OCI-LY7 (cell line): Measurements from ENCODE around the gene CERS6.

ENCODE experiments used
- CTCF ChIP-seq: fragments of 200-600 bp; sonication (generic); conservative IDR thresholded peaks from 2 replicates; pipeline ENCODE4 v1.5.1; 2014; ENCODE audit warnings: mild to moderate bottlenecking, antibody characterized with exemption, low read length, moderate library complexity, mixed read lengths
- EZH2phosphoT487 ChIP-seq: fragments of 200-600 bp; sonication (generic); IDR thresholded peaks from 2 replicates; pipeline ENCODE4 v1.6.1; 2018; ENCODE audit warnings: low read depth, borderline replicate concordance, mild to moderate bottlenecking, mixed run types, antibody characterized with exemption, low read length, moderate library complexity, mixed read lengths

- TF ChIP-seq CTCF (no peak), EZH2phosphoT487 (no peak)
Measured at GRCh38 chr2:168655207-168655606, 199.1 kb downstream of the CERS6 start.
